GM18868 (cell line): Measurements from ENCODE around the gene PGK2.

Experiments used
- ATAC-seq: cut with Tn5 transposase; IDR thresholded peaks from one replicate; pipeline ENCODE4 v1.9.1; 2021; ENCODE audit warnings: mild to moderate bottlenecking, moderate library complexity; ENCODE audit not compliant: unreplicated experiment

The PGK2 gene

DNA sequence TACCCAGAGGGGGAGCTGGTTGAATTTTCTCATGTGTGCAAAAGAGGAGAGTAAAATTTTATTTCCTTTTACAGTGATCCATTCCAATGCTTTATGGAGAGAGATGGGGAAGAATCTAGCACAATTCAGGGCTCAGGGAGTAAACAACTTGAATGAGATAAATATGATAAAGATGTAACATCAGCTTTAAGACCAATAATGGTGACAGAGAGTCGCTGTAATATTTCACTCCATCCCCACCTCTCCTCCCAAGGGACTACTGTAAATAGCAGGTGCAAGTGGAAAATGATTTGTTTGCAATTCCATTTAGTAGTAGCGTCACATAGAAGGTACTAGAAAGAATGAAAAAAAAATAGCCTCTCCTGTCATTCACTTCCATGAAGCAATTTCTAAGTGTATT, 47.7 kb downstream of the PGK2 start:
- no peak for ATAC-seq

DNA sequence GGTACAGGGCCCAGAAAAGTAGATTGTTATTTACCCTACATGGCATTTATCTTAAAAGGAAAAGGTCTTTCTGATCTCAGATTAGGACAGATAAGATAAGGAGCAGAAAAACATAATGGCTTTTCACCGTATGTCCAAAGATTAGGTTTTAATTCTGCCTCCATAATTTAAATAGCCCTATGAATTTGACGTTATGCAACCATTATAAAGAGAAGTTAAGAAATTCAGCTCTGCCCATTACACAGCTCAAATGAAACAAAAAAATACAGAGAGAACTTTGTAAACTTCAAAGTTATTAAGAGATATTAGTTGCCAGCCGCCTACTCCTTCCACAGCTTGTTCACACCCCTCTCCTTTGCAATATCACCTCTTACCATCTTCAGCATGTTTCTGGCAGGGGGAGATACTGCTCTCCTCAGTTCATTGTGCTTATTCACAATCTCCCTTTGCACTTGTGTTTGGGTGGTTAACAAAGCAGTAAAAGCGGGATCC, 51.0 kb downstream of the PGK2 start:
- no peak for ATAC-seq
